PC-3 (cell line): ENCODE measurements around the gene TPPP3.

ENCODE experiments used
- CTCF ChIP-seq: fragments of 300-600 bp; sonication (generic); conservative IDR thresholded peaks from 2 replicates; pipeline ENCODE4 v1.5.1; 2017; ENCODE audit warnings: antibody characterized with exemption, low read depth, mild to moderate bottlenecking, low read length
- EZH2 ChIP-seq: fragments of 300-600 bp; sonication (generic); IDR thresholded peaks from one replicate; pipeline ENCODE4 v1.6.1; 2017; ENCODE audit warnings: antibody characterized with exemption, mild to moderate bottlenecking, low read length; ENCODE audit not compliant: unreplicated experiment
- EZH2phosphoT487 ChIP-seq: fragments of 300-600 bp; sonication (generic); IDR thresholded peaks from 2 replicates; pipeline ENCODE4 v1.6.1; 2018; ENCODE audit warnings: mild to moderate bottlenecking, antibody characterized with exemption, low read length, borderline replicate concordance

DNA sequence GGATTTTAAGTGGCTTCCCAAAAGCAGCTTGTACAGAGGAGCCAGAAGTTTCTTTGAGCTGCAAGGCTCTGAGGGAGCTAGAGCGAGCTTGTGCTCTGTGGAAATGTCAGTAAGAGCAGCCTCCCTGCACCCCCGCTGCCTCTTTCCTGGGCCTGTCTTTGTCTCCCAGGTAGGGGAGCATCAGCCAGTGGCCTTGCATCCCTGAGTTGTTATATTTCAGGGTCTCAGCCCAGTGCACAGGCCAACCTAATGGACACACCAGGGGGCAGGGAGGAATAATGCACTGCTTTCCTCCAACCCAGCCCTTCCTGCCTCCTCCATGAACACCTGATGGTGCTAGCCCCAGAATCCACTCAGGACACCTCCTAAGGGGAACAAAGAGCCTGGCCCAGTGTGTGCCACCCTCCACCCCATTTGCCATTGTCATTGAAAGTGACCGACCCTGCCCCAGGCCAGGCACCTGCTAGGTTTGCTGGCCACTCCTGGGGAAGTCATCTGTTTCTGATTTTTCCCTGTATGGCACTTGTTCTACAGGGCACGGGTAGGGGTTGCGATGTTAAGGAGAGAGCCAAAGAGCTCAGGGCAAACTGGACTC, 6.3 kb downstream of the TPPP3 start:
- no peak for TF ChIP-seq CTCF
- TF ChIP-seq EZH2, result no peak
- no peak for TF ChIP-seq EZH2phosphoT487
